GM23338 (cell line): ENCODE measurements around the gene SFMBT2. TPM values are rescaled to one million over a fixed set of nuclear protein-coding genes. Genes with fewer than 3 reads are reported as not detected.

Source experiments
- ATAC-seq: fragments of 200-7000 bp; cut with Tn5 transposase; 3 replicates; pipeline ENCODE4 v1.9.1; 2020
- DNase-seq: peaks from one replicate; pipeline ENCODE4 v3.0.0-alpha.2; 2015; ENCODE audit warnings: low spot score
- H2AFZ ChIP-seq: fragments of 200-600 bp; sonication (generic); 2 replicates; pipeline ENCODE4 v1.8.0; 2016; ENCODE audit warnings: antibody characterized with exemption, mild to moderate bottlenecking, moderate library complexity
- H3F3A ChIP-seq: fragments of 200-600 bp; sonication (generic); replicated peaks from 2 replicates; pipeline ENCODE4 v1.8.0; 2017; ENCODE audit warnings: antibody characterized with exemption, mixed run types, low read depth
- H3K27ac ChIP-seq: fragments of 200-600 bp; sonication (generic); 2 replicates; pipeline ENCODE4 v1.6.1; 2016; ENCODE audit warnings: low read depth
- H3K27me3 ChIP-seq: fragments of 200-600 bp; sonication (generic); 2 replicates; pipeline ENCODE4 v1.8.0; 2016; ENCODE audit warnings: mild to moderate bottlenecking, mixed run types, moderate library complexity; ENCODE audit not compliant: insufficient read depth
- H3K36me3 ChIP-seq: fragments of 200-600 bp; sonication (generic); 2 replicates; pipeline ENCODE4 v1.8.0; 2016; ENCODE audit warnings: mild to moderate bottlenecking; ENCODE audit not compliant: insufficient read depth
- H3K4me1 ChIP-seq: fragments of 200-600 bp; sonication (generic); 2 replicates; pipeline ENCODE4 v1.8.0; 2016; ENCODE audit warnings: mild to moderate bottlenecking, moderate library complexity; ENCODE audit not compliant: insufficient read depth
- H3K4me2 ChIP-seq: fragments of 200-600 bp; sonication (generic); 2 replicates; pipeline ENCODE4 v1.7.1; 2017; ENCODE audit warnings: mixed run types
- H3K4me3 ChIP-seq: fragments of 200-600 bp; sonication (generic); 2 replicates; pipeline ENCODE4 v1.6.1; 2016; ENCODE audit warnings: mixed run types
- H3K79me2 ChIP-seq: fragments of 200-600 bp; sonication (generic); replicated peaks from 2 replicates; pipeline ENCODE4 v1.8.0; 2017; ENCODE audit warnings: mild to moderate bottlenecking; ENCODE audit not compliant: insufficient read depth
- H3K9me2 ChIP-seq: fragments of 200-600 bp; sonication (generic); 2 replicates; pipeline ENCODE4 v1.8.0; 2017; ENCODE audit not compliant: insufficient read depth
- H4K20me1 ChIP-seq: fragments of 200-600 bp; sonication (generic); replicated peaks from 2 replicates; pipeline ENCODE4 v1.8.0; 2017; ENCODE audit warnings: mild to moderate bottlenecking; ENCODE audit not compliant: insufficient read depth
- H3K27ac Mint-ChIP-seq: 2 replicates; pipeline ENCODE4 v1.8.0; 2020; ENCODE audit warnings: inconsistent platforms, mild to moderate bottlenecking, moderate library complexity, mixed read lengths
- H3K27me3 Mint-ChIP-seq: 3 replicates; pipeline ENCODE4 v1.8.0; 2022; ENCODE audit warnings: low read depth, mild to moderate bottlenecking, moderate library complexity, mixed read lengths, inconsistent platforms; ENCODE audit not compliant: insufficient read depth, poor library complexity
- H3K36me3 Mint-ChIP-seq: 3 replicates; pipeline ENCODE4 v1.8.0; 2021; ENCODE audit warnings: low read depth, mild to moderate bottlenecking, inconsistent platforms, moderate library complexity, mixed read lengths
- H3K4me1 Mint-ChIP-seq: 3 replicates; pipeline ENCODE4 v1.8.0; 2020; ENCODE audit warnings: mild to moderate bottlenecking, inconsistent platforms, mixed read lengths
- H3K4me3 Mint-ChIP-seq: 3 replicates; pipeline ENCODE4 v1.8.0; 2021; ENCODE audit warnings: moderate library complexity, mild to moderate bottlenecking, inconsistent platforms, mixed read lengths
- H3K9me3 Mint-ChIP-seq: 3 replicates; pipeline ENCODE4 v1.8.0; 2020; ENCODE audit warnings: moderate library complexity, mild to moderate bottlenecking, inconsistent platforms, mixed read lengths
- EZH2phosphoT487 ChIP-seq: fragments of 200-600 bp; sonication (generic); IDR thresholded peaks from one replicate; pipeline ENCODE4 v1.8.1; 2018; ENCODE audit warnings: antibody characterized with exemption; ENCODE audit not compliant: unreplicated experiment
- JUNB ChIP-seq: IDR thresholded peaks from one replicate; pipeline ENCODE4 v1.6.1; 2016; ENCODE audit warnings: antibody characterized with exemption; ENCODE audit not compliant: unreplicated experiment
- NANOG ChIP-seq: IDR thresholded peaks from 2 replicates; pipeline ENCODE4 v1.6.1; 2016; ENCODE audit warnings: antibody characterized with exemption, borderline replicate concordance
- STAT1 ChIP-seq: IDR thresholded peaks from one replicate; pipeline ENCODE4 v1.6.1; 2016; ENCODE audit warnings: antibody characterized with exemption; ENCODE audit not compliant: unreplicated experiment
- ZNF114 ChIP-seq: fragments of 250-450 bp; sonication (Bioruptor Pico); IDR thresholded peaks from 2 replicates; pipeline ENCODE4 v1.5.0; 2020; ENCODE audit warnings: mild to moderate bottlenecking, moderate library complexity
- polyA plus RNA-seq: library from polyadenylated mRNA; unstranded; fragments of >200 nt; fragmentation: Nextera tagmentation; extraction: Ambion mirVana; gene quantifications from 2 replicates; pipeline ENCODE4 v1.2.1, GENCODE V29; 2016
- total RNA-seq: library from RNA; depleted of rRNA; stranded (reverse); fragments of >200 nt; shearing (Covaris generic); gene quantifications from 2 replicates; pipeline ENCODE4 v1.2.3, GENCODE V29; 2014
- TF ChIP-seq, protein P1 (sequence below), 2 experiments: fragments of 200-600 bp in 1 of 2; sonication (generic) in 1 of 2; conservative IDR thresholded peaks; 2 replicates each; pipeline versions ENCODE4 v1.5.1 to v1.6.1; 2016 to 2017; ENCODE audit warnings: antibody characterized with exemption in 2 of 2, low read depth in 2 of 2, mild to moderate bottlenecking in 2 of 2, moderate library complexity in 1 of 2
- TF ChIP-seq, protein P2 (sequence below): fragments of 250-450 bp; sonication (Bioruptor Pico); IDR thresholded peaks from 2 replicates; pipeline ENCODE4 v1.5.0; 2020; ENCODE audit warnings: mild to moderate bottlenecking, moderate library complexity

SFMBT2 gene
- total and polyA plus RNA-seq, 2 experiments from 2014 or later: 2.7 to 6.7 TPM

- no peak overlapping the region for H3K4me2 ChIP-seq
- H4K20me1 ChIP-seq: no peaks in the 10 kb centered on the region
- H3K4me3 Mint-ChIP-seq: no peak overlapping the region
- no peak for TF ChIP-seq JUNB
- TF ChIP-seq, protein P1, sequence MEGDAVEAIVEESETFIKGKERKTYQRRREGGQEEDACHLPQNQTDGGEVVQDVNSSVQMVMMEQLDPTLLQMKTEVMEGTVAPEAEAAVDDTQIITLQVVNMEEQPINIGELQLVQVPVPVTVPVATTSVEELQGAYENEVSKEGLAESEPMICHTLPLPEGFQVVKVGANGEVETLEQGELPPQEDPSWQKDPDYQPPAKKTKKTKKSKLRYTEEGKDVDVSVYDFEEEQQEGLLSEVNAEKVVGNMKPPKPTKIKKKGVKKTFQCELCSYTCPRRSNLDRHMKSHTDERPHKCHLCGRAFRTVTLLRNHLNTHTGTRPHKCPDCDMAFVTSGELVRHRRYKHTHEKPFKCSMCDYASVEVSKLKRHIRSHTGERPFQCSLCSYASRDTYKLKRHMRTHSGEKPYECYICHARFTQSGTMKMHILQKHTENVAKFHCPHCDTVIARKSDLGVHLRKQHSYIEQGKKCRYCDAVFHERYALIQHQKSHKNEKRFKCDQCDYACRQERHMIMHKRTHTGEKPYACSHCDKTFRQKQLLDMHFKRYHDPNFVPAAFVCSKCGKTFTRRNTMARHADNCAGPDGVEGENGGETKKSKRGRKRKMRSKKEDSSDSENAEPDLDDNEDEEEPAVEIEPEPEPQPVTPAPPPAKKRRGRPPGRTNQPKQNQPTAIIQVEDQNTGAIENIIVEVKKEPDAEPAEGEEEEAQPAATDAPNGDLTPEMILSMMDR (conservative IDR thresholded peaks at IDR 0.05; ENCODE audit: low read depth in 2 of 2): peak; percentile 63 to 69
- ATAC-seq (peak; percentile 88), DNase-seq (peak; percentile 84)
- H3K79me2 ChIP-seq: no peaks in the 10 kb centered on the region
- no peaks in the 10 kb centered on the region for H3K9me3 Mint-ChIP-seq
- H3K36me3 ChIP-seq: no peaks in the 10 kb centered on the region
- no peak overlapping the region for H3K27ac ChIP-seq
- H3K4me1 ChIP-seq: no peaks in the 10 kb centered on the region
- H3F3A ChIP-seq: no peaks in the 10 kb centered on the region
- H2AFZ ChIP-seq: no peak overlapping the region
- H3K27ac Mint-ChIP-seq: no peak overlapping the region
- peaks cover 2% of the 10 kb centered on the region; the same call in 2 of the 3 replicates for H3K4me1 Mint-ChIP-seq
- H3K27me3 ChIP-seq: no peaks in the 10 kb centered on the region
- no peak overlapping the region for H3K4me3 ChIP-seq
- no peaks in the 10 kb centered on the region for H3K9me2 ChIP-seq
- no peaks in the 10 kb centered on the region for H3K36me3 Mint-ChIP-seq
- no peaks in the 10 kb centered on the region for H3K27me3 Mint-ChIP-seq
Observed at GRCh38 chr10:7260412-7260900, 150.4 kb downstream of the SFMBT2 start.

DNA sequence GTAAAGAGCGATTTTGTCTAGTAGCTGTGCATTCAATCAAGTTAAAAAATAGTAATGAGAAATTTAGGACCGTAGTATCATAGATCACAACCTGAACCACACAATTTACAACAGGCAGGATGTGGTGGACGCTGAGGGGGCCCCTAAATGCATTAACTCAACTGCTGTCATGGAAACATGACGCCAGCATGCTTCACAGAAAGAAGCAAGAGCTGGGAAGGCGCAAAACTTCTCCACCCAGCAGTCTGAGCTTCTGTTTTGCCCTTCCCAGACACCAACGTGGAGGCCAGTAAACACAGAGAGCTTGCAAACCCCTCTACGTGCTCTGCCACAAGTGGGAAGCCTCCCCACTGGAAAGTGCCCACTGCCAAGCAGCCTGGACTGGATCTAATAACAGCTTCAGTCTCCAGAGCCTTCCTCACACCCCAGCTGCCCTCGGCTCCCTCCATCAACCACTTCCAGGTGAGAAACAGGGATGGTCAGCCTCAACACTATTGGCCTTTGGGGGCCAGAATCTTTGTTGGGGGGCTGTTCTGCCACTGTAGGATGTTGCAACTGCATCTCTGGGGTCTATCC is 151.8 kb downstream of the SFMBT2 start:
- DNase-seq (no peak), ATAC-seq (no peak)
- Histone ChIP-seq H3F3A (no peaks in the 10 kb centered on the region), H3K27ac (no peak overlapping the region), H4K20me1 (no peaks in the 10 kb centered on the region), H3K36me3 (no peaks in the 10 kb centered on the region), H3K79me2 (no peaks in the 10 kb centered on the region), H2AFZ (no peak overlapping the region), H3K4me3 (no peak overlapping the region), H3K27me3 (no peaks in the 10 kb centered on the region), H3K9me2 (no peaks in the 10 kb centered on the region), H3K4me2 (no peak overlapping the region), H3K4me1 (no peaks in the 10 kb centered on the region)
- no peaks in the 10 kb centered on the region for H3K36me3 Mint-ChIP-seq
- no peak overlapping the region for H3K4me3 Mint-ChIP-seq
- H3K27me3 Mint-ChIP-seq: no peaks in the 10 kb centered on the region
- no peaks in the 10 kb centered on the region for H3K9me3 Mint-ChIP-seq
- H3K27ac Mint-ChIP-seq: no peak overlapping the region
- peaks cover 2% of the 10 kb centered on the region; the same call in 2 of the 3 replicates for H3K4me1 Mint-ChIP-seq
- TF ChIP-seq, protein P1 (conservative IDR thresholded peaks at IDR 0.05; ENCODE audit: low read depth in 2 of 2): no peak
- TF ChIP-seq JUNB (no peak), EZH2phosphoT487 (no peak), STAT1 (no peak), NANOG (no peak), ZNF114 (CRISPR knock-in tag) (no peak)
- TF ChIP-seq, protein P2, sequence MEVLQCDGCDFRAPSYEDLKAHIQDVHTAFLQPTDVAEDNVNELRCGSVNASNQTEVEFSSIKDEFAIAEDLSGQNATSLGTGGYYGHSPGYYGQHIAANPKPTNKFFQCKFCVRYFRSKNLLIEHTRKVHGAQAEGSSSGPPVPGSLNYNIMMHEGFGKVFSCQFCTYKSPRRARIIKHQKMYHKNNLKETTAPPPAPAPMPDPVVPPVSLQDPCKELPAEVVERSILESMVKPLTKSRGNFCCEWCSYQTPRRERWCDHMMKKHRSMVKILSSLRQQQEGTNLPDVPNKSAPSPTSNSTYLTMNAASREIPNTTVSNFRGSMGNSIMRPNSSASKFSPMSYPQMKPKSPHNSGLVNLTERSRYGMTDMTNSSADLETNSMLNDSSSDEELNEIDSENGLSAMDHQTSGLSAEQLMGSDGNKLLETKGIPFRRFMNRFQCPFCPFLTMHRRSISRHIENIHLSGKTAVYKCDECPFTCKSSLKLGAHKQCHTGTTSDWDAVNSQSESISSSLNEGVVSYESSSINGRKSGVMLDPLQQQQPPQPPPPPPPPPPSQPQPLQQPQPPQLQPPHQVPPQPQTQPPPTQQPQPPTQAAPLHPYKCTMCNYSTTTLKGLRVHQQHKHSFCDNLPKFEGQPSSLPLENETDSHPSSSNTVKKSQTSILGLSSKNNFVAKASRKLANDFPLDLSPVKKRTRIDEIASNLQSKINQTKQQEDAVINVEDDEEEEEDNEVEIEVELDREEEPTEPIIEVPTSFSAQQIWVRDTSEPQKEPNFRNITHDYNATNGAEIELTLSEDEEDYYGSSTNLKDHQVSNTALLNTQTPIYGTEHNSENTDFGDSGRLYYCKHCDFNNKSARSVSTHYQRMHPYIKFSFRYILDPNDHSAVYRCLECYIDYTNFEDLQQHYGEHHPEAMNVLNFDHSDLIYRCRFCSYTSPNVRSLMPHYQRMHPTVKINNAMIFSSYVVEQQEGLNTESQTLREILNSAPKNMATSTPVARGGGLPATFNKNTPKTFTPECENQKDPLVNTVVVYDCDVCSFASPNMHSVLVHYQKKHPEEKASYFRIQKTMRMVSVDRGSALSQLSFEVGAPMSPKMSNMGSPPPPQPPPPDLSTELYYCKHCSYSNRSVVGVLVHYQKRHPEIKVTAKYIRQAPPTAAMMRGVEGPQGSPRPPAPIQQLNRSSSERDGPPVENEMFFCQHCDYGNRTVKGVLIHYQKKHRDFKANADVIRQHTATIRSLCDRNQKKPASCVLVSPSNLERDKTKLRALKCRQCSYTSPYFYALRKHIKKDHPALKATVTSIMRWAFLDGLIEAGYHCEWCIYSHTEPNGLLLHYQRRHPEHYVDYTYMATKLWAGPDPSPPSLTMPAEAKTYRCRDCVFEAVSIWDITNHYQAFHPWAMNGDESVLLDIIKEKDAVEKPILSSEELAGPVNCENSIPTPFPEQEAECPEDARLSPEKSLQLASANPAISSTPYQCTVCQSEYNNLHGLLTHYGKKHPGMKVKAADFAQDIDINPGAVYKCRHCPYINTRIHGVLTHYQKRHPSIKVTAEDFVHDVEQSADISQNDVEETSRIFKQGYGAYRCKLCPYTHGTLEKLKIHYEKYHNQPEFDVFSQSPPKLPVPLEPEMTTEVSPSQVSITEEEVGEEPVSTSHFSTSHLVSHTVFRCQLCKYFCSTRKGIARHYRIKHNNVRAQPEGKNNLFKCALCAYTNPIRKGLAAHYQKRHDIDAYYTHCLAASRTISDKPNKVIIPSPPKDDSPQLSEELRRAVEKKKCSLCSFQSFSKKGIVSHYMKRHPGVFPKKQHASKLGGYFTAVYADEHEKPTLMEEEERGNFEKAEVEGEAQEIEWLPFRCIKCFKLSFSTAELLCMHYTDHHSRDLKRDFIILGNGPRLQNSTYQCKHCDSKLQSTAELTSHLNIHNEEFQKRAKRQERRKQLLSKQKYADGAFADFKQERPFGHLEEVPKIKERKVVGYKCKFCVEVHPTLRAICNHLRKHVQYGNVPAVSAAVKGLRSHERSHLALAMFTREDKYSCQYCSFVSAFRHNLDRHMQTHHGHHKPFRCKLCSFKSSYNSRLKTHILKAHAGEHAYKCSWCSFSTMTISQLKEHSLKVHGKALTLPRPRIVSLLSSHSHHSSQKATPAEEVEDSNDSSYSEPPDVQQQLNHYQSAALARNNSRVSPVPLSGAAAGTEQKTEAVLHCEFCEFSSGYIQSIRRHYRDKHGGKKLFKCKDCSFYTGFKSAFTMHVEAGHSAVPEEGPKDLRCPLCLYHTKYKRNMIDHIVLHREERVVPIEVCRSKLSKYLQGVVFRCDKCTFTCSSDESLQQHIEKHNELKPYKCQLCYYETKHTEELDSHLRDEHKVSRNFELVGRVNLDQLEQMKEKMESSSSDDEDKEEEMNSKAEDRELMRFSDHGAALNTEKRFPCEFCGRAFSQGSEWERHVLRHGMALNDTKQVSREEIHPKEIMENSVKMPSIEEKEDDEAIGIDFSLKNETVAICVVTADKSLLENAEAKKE: no peak
